ENCODE measurements around the gene IFI44L.

Gene IFI44L

DNA sequence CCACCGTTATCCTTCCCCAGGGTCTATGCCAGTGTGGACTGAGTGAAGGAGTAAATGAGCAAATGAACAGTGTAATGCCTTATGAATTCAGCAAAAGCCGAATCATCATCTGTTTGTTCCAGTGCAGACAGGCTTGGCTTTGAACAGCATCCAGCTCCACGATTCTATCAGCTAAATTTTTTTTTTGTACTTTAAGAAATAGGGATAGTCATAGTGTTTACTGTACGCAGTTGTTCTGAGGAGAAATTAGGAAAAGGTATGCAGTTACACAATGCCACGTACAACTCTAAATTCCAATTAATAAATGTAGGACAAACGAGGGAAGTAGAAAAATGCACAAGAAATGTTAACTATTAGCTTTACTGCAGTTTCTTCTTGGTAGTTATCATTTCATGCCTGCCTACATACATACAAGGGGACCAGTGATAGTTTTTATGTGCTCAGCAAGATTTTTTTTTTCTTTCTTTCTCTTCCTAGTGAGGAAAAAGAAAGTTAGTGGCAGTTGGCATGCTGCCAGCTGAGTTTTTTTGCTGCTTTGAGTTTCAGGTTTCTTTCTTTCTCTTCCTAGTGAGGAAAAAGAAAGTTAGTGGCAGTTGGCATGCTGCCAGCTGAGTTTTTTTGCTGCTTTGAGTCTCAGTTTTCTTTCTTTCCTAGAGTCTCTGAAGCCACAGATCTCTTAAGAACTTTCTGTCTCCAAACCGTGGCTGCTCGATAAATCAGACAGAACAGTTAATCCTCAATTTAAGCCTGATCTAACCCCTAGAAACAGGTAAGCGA lies at the start of gene IFI44L:
IFI44L (plus strand) TSS at position 646 of the 777 bp plus-strand sequence. CDS start 7,468 bp downstream, outside the sequence.
- peak; percentile 19 to 23 for DNase-seq (ENCODE audit: low read depth in 2 of 2)

DNA sequence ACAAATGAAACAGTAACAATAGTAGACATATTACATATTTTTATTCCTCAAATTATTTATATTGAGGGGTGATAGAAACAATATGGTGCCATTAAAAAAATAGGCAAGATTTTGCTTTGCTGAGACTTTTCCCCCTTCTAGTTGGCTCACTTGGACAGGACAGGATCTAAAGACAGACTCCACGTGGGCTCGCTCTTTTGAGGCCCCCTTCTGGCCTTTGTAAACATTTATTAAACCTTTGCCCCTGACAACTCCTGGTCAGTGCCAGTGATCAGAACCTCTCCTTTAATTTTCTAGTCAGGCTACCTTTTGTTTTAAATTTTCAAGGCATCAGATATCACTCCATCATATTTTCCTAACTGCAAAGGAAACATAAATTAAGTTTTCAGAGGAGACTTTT lies 49.7 kb upstream of the IFI44L start:
- DNase-seq (ENCODE audit: low read depth in 2 of 2), result no peak

DNA sequence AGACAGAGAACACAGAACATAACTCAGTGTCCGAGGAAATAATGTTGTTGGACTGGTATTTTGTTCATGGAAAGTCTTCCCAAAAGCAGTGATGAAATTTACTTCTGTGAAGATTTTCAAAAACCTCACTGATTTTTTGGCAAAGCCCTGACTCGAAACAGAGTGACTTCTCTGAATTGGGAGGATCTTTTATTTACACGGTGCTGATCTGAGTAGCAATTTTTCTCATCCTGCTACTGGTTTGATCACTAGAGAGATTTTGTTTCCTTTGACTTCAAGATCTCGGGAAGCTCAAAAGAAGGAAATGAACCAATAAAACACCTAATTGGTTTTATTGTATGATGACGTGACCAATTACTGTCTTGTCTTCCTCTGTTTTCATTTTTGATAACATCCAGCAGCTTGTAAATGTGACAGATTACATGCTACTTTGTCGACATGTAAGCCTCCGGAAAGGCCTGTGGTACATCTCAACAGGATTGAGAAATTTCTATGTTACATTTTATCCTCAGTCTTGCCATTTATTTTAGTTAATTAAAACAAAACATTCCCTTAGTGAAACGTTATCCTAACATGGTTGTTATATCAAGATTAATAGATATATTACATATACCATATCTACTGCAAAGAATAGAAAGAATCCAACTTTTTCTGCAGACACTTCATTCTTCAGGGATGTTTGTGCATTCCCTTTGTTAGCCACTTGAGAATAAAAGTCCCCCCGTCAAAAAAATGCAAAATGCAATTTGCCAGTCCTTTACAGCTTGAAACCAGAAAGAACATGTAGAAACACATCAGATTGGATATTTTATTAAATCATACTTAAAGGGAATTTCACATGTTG lies 42.8 kb upstream of the IFI44L start:
- no peak for DNase-seq (ENCODE audit: low read depth in 2 of 2)

DNA sequence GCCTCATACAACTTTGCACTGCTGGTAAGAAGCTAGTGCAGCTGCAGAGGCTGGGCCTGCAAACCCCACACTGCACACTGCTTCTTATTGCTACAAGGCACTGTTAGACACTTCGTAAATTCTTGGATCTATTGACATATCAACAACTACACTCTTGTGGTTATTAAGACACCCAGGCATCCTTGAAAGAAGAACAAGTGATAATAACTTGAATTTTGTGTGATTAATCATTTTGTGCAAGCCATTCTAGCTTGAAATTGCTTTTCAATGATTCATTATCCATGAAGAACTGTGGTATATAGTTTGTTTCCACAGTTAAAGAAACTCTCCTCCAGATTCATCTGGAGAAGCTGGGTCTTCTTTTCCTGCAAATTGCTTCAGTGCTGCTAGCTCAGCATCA lies 33.7 kb upstream of the IFI44L start:
- DNase-seq (ENCODE audit: low read depth in 2 of 2), result no peak

DNA sequence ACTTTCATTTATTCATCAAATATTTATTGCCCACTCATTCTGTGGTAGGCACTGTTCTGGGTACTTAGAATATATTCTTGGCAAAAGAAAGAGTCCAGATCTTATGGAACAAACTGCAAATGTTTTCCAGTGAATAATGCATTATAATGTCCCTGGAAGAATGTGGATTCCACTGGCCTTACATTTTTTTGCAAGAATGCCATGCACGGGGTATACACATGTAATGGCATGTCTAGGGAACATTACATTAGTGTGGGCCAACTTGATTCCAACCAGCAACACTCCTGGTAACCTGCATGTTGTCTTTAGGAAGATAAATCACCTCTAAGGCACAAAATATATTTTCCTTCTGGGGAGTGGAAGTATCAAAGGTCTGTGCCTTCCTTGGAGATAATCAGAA lies 33.0 kb upstream of the IFI44L start:
- DNase-seq (ENCODE audit: low read depth in 2 of 2), result no peak

DNA sequence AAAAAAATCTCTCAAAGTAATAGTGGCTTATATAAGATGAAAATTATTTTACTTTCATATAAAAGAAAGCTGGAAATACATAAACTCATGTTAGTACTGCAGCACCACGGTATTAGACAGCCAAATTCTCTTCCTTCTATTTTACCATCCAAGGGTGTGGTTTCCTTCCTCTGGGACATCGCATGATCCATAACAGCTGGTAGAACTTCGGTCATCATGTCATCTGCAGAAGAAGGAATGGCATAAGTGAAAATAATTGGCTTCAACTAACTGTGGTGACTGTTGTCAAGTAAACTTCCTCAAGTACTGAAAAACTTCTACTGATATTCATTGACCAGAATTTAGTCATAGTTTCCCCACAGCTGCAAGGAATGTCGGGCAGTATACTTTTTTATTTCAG lies 28.3 kb upstream of the IFI44L start:
- DNase-seq (ENCODE audit: low read depth in 2 of 2), result no peak

DNA sequence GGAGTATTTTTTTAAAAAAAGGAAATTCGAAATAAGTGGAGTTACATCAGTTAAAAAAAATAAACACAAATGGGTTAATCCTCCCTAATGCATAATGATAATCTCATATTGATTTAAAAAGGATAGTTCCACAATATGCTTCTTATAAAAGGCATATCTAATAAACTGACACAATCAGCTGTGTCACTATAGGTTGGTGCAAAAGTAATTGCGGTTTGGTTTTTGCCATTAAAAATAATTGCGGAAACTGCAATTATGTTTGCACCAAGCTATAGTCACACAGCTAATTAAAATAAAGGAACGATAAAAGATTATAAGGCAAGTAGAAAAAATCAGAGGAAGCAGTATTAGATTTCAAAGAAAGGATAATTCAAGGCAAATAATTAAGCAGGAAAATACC lies 21.0 kb upstream of the IFI44L start:
- DNase-seq (ENCODE audit: low read depth in 2 of 2), result no peak

DNA sequence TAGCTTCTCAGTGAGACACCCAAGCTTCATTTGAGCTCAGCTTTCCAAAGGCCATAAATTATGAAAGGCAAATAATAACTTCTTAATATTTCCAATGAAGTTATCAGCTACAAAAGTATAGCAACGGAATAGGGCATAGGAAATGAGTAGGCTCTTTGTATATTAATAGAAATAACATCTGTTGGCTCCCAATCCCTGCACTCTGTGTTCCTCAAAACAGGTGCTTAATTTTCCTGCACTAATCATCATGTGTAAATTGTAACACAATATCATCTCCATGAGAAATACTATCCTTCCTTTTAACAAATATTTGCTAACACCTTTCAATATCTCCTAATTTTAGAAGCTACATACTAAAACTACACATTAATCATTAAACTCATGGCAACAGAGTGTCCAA lies 19.2 kb upstream of the IFI44L start:
- DNase-seq (ENCODE audit: low read depth in 2 of 2), result no peak

DNA sequence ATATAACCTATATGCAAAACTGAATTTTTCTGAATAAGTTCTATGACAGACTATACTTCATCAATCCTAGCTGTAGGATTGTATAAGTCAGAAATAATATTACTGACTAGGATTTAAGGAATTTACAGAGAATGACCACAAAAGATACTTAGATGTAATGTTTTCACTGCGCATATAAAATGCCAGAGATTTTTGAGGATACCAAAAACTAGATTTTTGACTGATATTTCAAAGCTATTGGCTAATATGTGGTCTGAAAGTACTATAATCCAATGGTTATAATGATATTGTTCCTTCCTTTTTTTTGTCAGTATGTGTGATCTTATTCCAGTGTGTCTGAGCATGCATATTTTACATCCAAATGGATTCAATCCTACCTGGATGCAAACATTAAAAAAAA lies 17.0 kb upstream of the IFI44L start:
- DNase-seq (ENCODE audit: low read depth in 2 of 2), result no peak

DNA sequence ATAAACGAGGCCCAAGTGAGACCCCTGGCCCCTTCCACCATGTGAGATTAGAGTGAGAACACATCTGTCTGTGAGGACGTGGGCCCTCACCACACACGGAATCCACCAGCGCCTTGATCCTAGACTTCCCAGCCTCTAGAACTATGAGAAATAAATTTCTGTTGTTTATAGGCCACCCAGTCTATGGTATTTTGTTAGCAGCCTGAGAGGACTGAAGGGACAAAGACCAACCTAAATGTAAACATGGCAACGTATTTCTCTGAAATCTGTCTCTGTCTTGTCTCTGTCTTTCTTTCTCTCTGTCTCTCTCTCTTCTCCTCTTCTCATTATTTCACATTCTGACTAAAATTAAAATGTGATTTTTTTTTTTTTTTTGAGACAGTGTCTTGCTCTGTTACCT lies 15.6 kb upstream of the IFI44L start:
- DNase-seq (ENCODE audit: low read depth in 2 of 2), result no peak

DNA sequence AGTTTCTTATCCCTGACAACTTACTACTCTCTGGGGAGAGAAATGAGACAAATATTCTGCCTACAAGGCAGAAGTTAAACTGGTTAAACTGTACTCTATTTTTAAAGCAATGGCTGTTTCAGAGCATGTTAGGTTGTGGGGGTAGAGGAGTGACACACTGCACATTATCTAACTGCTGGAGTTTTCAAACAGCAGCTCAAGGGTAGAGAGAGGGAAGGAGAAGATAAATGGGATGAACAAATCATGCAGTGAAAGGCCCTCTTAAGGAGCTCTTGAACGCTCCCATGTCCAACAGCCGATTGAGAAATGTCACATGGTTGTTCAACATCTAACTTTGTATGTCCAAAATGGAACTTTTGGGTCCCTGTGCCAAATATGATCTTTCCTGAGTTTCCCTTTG lies 14.0 kb upstream of the IFI44L start:
- DNase-seq (ENCODE audit: low read depth in 2 of 2), result no peak

DNA sequence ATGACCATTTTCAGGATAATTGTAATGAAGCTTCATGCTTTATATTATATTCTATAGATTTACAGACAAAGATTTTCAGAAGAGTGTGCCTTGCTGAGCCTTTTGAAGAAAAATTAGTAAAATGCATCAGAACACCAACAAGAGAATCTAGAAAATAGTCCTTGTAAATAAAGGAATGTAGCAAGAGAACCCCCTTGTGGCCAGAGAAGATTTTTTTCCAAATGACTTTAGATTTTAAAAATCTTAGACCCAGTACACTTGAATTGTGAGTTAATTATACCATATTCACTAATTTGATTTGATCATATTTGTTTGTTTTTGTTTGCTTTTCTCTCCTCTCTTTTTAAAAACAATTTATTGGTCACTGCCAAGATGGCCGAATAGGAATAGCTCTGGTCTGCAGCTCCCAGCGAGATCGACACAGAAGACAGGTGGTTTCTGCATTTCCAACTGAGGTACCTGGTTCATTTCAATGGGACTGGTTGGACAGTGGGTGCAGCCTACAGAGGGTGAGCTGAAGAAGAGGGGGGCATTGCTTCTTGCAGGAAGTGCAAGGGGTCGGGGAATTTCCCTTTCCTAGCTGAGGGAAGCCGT lies 12.8 kb upstream of the IFI44L start:
- DNase-seq (ENCODE audit: low read depth in 2 of 2), result no peak

DNA sequence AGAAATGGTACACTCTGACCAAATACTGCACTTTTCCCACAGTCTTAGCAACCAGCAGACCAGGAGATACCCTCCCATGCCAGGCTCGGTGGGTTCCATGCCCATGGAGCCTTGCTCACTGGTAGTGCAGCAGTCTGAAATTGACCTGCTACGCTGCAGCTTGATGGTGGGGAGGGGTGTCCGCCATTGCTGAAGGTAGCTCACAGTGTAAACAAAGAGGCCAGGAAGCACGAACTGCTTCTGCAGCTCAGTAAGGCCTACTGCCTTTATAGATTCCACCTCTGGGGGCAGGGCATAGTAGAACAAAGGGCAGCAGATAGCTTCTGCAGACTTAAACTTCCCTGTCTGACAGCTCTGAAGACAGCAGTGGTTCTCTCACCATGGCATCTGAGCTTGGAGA lies 12.3 kb upstream of the IFI44L start:
- no peak for DNase-seq (ENCODE audit: low read depth in 2 of 2)

DNA sequence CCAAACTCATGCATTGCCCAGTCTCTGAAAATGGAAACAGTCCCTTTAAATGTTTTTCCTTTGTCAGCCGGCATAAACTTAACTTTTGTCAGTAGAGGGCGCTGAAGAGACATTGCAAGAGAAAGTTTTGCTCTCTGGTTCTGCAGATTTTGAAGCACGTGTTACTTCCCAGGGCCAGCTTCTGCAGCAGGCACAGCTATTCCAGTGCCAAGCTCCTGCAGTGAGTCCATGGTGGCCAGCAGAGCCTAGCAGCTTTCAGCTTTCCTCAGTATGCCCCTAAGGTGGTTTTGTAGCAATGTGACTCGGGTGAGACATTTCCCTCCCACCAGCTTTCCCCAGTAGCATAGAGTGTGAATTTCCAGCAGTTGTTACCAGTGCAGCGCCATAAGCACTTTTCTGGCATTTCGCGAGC lies 2.6 kb upstream of the IFI44L start:
- peak; percentile 19 to 22 for DNase-seq (ENCODE audit: low read depth in 2 of 2)

DNA sequence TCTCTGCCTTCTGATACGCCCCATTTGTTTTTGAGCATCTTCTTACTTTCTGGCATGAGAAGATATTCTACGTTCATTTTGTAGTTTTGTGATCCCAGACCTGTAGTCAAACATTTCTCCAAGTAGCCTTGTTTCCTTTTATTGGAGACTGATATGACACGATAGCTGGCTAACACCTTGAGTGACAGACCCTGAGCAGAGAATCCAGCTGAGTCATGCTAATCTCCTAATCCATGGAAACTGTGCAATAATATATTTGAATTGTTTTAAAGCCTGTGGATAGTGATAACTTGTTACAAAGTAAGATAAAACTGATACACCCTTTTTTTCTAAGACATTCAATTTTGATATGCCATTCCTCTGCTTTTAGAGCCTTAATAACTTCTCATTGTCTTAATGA lies 1.2 kb upstream of the IFI44L start:
- DNase-seq (ENCODE audit: low read depth in 2 of 2), result no peak

DNA sequence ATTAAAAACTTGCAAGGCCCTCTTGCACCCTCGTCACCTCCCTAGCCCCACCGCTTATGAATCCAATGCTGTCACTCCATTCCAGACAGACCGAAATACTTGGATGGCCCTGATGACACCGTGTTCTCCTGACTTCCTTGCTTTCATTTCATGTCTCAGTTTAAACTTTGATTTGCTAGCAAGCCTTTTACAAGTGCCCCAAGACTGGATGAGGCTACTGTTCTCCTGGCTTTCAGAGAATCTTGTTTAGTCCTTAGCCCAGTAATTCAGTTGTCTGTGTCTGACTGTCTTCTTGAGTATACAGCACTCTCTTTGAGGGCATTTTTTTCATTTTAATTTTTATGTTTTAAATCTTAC lies 824 bp upstream of the IFI44L start:
- DNase-seq (ENCODE audit: low read depth in 2 of 2), result no peak

DNA sequence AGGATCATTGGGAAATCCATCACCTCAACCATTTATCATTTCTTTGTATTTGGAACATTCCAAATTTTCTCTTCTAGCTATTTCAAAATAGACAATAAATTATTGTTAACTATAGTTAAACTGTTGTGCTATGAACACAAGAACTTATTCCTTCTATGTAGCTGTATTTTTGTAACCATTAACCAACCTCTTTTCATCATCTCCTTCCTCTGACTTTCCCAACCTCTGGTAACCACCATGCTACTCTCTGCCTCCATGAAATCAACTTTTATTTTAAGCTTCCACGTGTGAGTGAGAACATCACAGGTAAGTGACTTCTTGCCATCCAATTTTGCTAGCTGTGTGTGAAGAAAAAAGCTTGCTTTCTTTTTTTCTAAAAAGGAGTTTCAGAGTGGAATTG lies 418 bp downstream of the IFI44L start:
- DNase-seq (ENCODE audit: low read depth in 2 of 2), result no peak

DNA sequence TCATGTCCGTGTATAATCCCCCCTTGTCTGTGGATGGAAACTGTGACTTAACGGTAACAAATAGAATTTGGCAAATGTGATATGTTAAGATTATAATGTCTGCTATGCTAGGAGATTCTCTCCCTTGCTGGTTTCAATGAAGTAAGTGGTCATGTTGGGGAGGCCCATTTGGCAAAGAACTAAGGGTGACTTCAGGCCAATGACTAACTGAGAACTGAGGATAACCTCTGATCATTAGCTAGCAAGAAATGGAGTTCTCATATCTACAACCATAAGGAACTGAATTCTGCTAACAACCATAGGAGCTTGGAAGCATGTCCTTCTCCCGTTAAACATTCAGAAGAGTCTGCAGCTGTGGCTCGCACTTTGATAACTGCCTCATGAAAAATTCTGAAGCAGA lies 2.3 kb downstream of the IFI44L start:
- DNase-seq (ENCODE audit: low read depth in 2 of 2), result no peak

DNA sequence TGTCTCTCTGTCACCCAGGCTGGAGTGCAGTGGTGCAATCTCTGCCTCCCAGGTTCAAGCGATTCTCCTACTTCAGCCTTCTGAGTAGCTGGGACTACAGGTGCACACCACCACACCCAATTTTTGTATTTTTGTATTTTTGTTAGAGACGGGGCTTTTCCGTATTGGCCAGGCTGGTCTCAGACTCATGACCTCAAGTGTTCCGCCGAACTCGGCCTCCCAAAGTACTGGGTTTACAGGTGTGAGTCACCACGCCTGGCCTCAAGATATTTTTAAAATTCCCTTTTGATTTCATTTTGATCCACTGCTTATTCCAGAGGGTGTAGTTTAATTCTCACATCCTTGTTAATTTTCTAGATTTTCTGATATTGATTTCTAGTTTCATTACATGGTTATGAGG lies 3.8 kb downstream of the IFI44L start:
- no peak for DNase-seq (ENCODE audit: low read depth in 2 of 2)

DNA sequence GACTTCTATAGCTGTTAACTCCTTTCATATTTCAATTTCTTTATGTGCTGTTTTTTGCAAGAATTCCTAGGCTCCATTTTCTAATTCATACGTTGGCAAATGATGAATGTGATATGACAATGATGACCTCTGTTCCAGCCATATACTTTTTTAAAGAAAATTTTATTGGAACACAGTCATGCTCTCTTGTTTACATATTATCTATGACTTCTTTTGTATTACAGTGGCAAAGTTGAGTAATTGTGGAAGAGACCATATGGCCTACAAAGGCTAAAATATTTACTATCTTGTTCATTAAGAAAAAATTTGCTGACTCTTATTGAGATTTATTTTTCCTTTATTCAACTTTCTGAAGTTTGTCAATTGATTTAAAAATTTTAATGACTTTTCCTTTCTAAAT lies 7.1 kb downstream of the IFI44L start:
- no peak for DNase-seq (ENCODE audit: low read depth in 2 of 2)

DNA sequence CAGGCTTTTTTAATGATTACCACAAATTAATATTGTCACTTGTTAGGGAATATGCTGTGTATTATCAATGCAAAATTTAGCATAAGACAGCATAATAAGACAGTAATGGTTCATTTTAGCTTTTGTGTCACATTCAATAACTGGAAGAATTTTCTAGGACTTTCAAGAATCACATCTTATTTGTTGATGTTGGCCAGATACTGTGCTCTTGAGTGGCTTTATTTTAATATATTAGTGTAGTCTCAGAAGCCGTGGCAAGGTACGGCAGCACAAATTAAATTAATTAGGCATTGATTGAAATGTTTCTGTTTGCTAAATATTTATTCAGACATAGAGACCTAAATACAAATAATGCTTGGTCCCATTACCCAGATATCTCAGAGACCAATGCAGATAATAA lies 10.4 kb downstream of the IFI44L start:
- no peak for DNase-seq (ENCODE audit: low read depth in 2 of 2)

DNA sequence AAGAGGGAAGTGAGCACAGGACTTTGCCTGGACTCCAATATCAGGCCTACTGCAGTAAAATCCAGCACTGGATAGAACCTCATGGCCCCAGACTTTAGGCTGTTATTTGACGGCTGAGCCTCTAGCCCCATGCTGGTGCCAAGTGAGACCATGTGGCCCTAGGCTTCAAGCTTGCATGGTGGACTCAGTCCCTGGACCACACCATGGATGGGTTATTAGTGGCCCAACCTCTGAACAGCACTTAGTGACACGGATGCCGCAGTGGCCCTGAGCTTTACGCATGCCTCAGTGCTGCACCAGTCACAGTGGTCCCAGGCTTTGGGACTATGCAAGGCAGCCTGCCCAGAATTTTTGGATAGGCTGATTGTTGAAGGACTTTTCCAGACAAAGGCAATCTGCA lies 13.0 kb downstream of the IFI44L start:
- DNase-seq (ENCODE audit: low read depth in 2 of 2), result no peak

DNA sequence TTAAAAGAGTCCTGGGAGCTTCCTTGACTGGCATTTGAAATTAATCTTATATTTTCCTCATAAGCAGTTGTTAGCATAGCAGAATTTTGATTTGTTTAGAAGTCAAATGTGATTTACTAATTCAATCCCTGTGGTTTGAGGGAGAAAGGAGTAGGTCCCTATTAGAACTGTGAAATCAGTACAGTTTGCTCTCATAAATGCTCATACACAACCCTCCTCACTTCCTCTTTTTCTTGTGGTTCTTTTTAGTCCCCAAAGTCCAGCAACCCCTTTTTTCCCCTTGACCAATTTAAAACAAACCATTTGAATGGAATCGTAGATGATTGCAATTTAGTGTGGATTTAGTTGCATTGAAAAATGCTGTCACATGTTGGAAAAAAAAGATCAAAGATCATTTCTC lies 20.2 kb downstream of the IFI44L start:
- no peak for DNase-seq (ENCODE audit: low read depth in 2 of 2)
